Mesendoderm (in vitro differentiated cells): ENCODE measurements around the gene HOXB1.
"Not testable (repeated sequence)": the region's sequence is repeated elsewhere in the genome, so short reads cannot be mapped to it uniquely, and the experiment has no call there.

Source experiments
- DNase-seq: peaks from one replicate; pipeline ENCODE4 v3.0.0; 2013
- H2AK5ac ChIP-seq: 2 replicates; pipeline ENCODE4 v1.6.1; 2013; ENCODE audit warnings: low read length, inconsistent platforms
- H2BK120ac ChIP-seq: 2 replicates; pipeline ENCODE4 v1.6.1; 2013; ENCODE audit warnings: low read depth, mild to moderate bottlenecking, low read length, moderate library complexity, mixed read lengths
- H2BK15ac ChIP-seq: replicated peaks from 2 replicates; pipeline ENCODE4 v1.6.1; 2013; ENCODE audit warnings: low read depth, mild to moderate bottlenecking, moderate library complexity
- H2BK5ac ChIP-seq: 2 replicates; pipeline ENCODE4 v1.6.1; 2013; ENCODE audit warnings: low read length, inconsistent platforms
- H3K18ac ChIP-seq: 2 replicates; pipeline ENCODE4 v1.6.1; 2013; ENCODE audit warnings: mild to moderate bottlenecking, low read length, mixed read lengths
- H3K23ac ChIP-seq: one replicate; pipeline ENCODE4 v1.6.1; 2013; ENCODE audit warnings: low read length
- H3K27ac ChIP-seq: 2 replicates; pipeline ENCODE4 v1.5.1; 2013; ENCODE audit warnings: low read depth, mild to moderate bottlenecking, inconsistent platforms, low read length, moderate library complexity
- H3K27me3 ChIP-seq: 2 replicates; pipeline ENCODE4 v1.6.1; 2013; ENCODE audit warnings: low read length, control low read depth, mild to moderate bottlenecking, inconsistent platforms; ENCODE audit not compliant: insufficient read depth, poor library complexity
- H3K36me3 ChIP-seq: 2 replicates; pipeline ENCODE4 v1.6.1; 2013; ENCODE audit warnings: low read length, inconsistent platforms; ENCODE audit not compliant: control insufficient read depth, insufficient read depth
- H3K4ac ChIP-seq: one replicate; pipeline ENCODE4 v1.6.1; 2013; ENCODE audit warnings: low read depth, mild to moderate bottlenecking, low read length, moderate library complexity
- H3K4me1 ChIP-seq: 2 replicates; pipeline ENCODE4 v1.6.1; 2013; ENCODE audit warnings: low read depth, low read length, inconsistent platforms; ENCODE audit not compliant: control insufficient read depth
- H3K4me2 ChIP-seq: 2 replicates; pipeline ENCODE4 v1.6.1; 2013; ENCODE audit warnings: low read length
- H3K4me3 ChIP-seq: 2 replicates; pipeline ENCODE4 v1.5.1; 2013; ENCODE audit warnings: mild to moderate bottlenecking, low read length
- H3K56ac ChIP-seq: one replicate; pipeline ENCODE4 v1.6.1; 2013; ENCODE audit warnings: low read length
- H3K79me1 ChIP-seq: 2 replicates; pipeline ENCODE4 v1.6.1; 2013; ENCODE audit warnings: low read length, inconsistent platforms
- H3K79me2 ChIP-seq: 2 replicates; pipeline ENCODE4 v1.6.1; 2013; ENCODE audit warnings: mild to moderate bottlenecking, low read length; ENCODE audit not compliant: control insufficient read depth, insufficient read depth
- H3K9ac ChIP-seq: 2 replicates; pipeline ENCODE4 v1.6.1; 2013; ENCODE audit warnings: low read length, inconsistent platforms
- H4K5ac ChIP-seq: one replicate; pipeline ENCODE4 v1.6.1; 2013; ENCODE audit warnings: low read length
- H4K8ac ChIP-seq: one replicate; pipeline ENCODE4 v1.6.1; 2013; ENCODE audit warnings: low read depth, mild to moderate bottlenecking, control low read depth, low read length, moderate library complexity
- WGBS: extraction: QIAGEN DNeasy Blood & Tissue Kit; methylation state at CpG from one replicate; pipeline ENCODE4 v1.1.7; 2013; ENCODE audit warnings: low lambda C conversion rate, missing lambda C conversion rate; ENCODE audit not compliant: insufficient coverage; ENCODE audit errors: extremely low coverage; 5-methylcytosine and 5-hydroxymethylcytosine counted together

The HOXB1 gene

GRCh38 chr17:48484850-48485249, 46.0 kb downstream of the HOXB1 start:
- no peaks in the 10 kb centered on the region for H3K79me2 ChIP-seq
- H3K79me1 ChIP-seq: no peaks in the 10 kb centered on the region
- no peak for DNase-seq
- H2BK15ac ChIP-seq: no peak overlapping the region
- no peak overlapping the region for H3K9ac ChIP-seq
- H3K4me3 ChIP-seq: no peak overlapping the region
- no peaks in the 10 kb centered on the region for H3K27me3 ChIP-seq
- H3K4me2 ChIP-seq: no peak overlapping the region
- no peaks in the 10 kb centered on the region for H3K4me1 ChIP-seq
- no peaks in the 10 kb centered on the region for H3K36me3 ChIP-seq
- H3K4ac ChIP-seq: no peak overlapping the region
- H4K8ac ChIP-seq: no peak overlapping the region
- no peak overlapping the region for H3K23ac ChIP-seq
- no peak overlapping the region for H3K27ac ChIP-seq
- no peak overlapping the region for H2BK120ac ChIP-seq
- H3K56ac ChIP-seq: no peak overlapping the region
- no peak overlapping the region for H2AK5ac ChIP-seq
- no peak overlapping the region for H2BK5ac ChIP-seq
- H4K5ac ChIP-seq: no peak overlapping the region
- no peak overlapping the region for H3K18ac ChIP-seq
- WGBS: no CpG with 5 or more reads among the region's 2 CpGs

- H3K4ac ChIP-seq: no peak overlapping the region
- no peak overlapping the region for H2BK5ac ChIP-seq
- no peak overlapping the region for H4K5ac ChIP-seq
- H2BK15ac ChIP-seq: no peak overlapping the region
- H3K9ac ChIP-seq: no peak overlapping the region
- no peak overlapping the region for H3K23ac ChIP-seq
- no peak overlapping the region for H3K4me2 ChIP-seq
- no peak overlapping the region for H4K8ac ChIP-seq
- no peaks in the 10 kb centered on the region for H3K79me2 ChIP-seq
- H3K27ac ChIP-seq: no peak overlapping the region
- no peak overlapping the region for H3K56ac ChIP-seq
- no peaks in the 10 kb centered on the region for H3K27me3 ChIP-seq
- H2AK5ac ChIP-seq: no peak overlapping the region
- no peak overlapping the region for H3K18ac ChIP-seq
- no peaks in the 10 kb centered on the region for H3K4me1 ChIP-seq
- DNase-seq: no peak
- H3K79me1 ChIP-seq: no peaks in the 10 kb centered on the region
- no CpG with 5 or more reads among the region's 3 CpGs for WGBS
- H3K4me3 ChIP-seq: no peak overlapping the region
- no peaks in the 10 kb centered on the region for H3K36me3 ChIP-seq
- no peak overlapping the region for H2BK120ac ChIP-seq
Measured at GRCh38 chr17:48484256-48484655, 46.6 kb downstream of the HOXB1 start.

GRCh38 chr17:48483471-48484131, 47.2 kb downstream of the HOXB1 start:
- DNase-seq: peak; percentile 47

GRCh38 chr17:48483004-48483403, 47.8 kb downstream of the HOXB1 start:
- Histone ChIP-seq H3K23ac (no peak overlapping the region), H3K9ac (no peak overlapping the region), H3K56ac (no peak overlapping the region), H3K18ac (no peak overlapping the region), H2BK5ac (no peak overlapping the region), H3K27ac (no peak overlapping the region), H3K4me3 (no peak overlapping the region), H4K8ac (no peak overlapping the region), H3K27me3 (no peaks in the 10 kb centered on the region), H3K36me3 (no peaks in the 10 kb centered on the region), H2AK5ac (no peak overlapping the region), H3K4ac (no peak overlapping the region), H4K5ac (no peak overlapping the region), H3K79me2 (no peaks in the 10 kb centered on the region), H3K4me2 (no peak overlapping the region), H3K79me1 (no peaks in the 10 kb centered on the region), H2BK15ac (no peak overlapping the region), H3K4me1 (no peaks in the 10 kb centered on the region), H2BK120ac (no peak overlapping the region)
- DNase-seq: no peak
- WGBS: no CpG with 5 or more reads among the region's 6 CpGs

More at GRCh38 chr17:48483471-48484131, 47.2 kb downstream of the HOXB1 start:
- no peak overlapping the region for H3K23ac ChIP-seq
- H2BK15ac ChIP-seq: no peak overlapping the region
- no peak overlapping the region for H3K4me2 ChIP-seq
- H3K9ac ChIP-seq: no peak overlapping the region
- H3K56ac ChIP-seq: no peak overlapping the region
- no peaks in the 10 kb centered on the region for H3K4me1 ChIP-seq
- WGBS: no CpG with 5 or more reads among the region's 6 CpGs
- H3K79me2 ChIP-seq: no peaks in the 10 kb centered on the region
- H4K8ac ChIP-seq: no peak overlapping the region
- no peaks in the 10 kb centered on the region for H3K27me3 ChIP-seq
- no peak overlapping the region for H3K4ac ChIP-seq
- H3K36me3 ChIP-seq: no peaks in the 10 kb centered on the region
- no peak overlapping the region for H3K27ac ChIP-seq
- H2AK5ac ChIP-seq: no peak overlapping the region
- H3K18ac ChIP-seq: no peak overlapping the region
- H3K4me3 ChIP-seq: no peak overlapping the region
- no peak overlapping the region for H2BK120ac ChIP-seq
- H2BK5ac ChIP-seq: no peak overlapping the region
- H4K5ac ChIP-seq: no peak overlapping the region
- H3K79me1 ChIP-seq: no peaks in the 10 kb centered on the region

GRCh38 chr17:48482301-48482700, 48.5 kb downstream of the HOXB1 start:
- no CpG with 5 or more reads among the region's 4 CpGs for WGBS
- not testable (repeated sequence) for H2BK120ac ChIP-seq, H3K36me3 ChIP-seq, H3K4me1 ChIP-seq, H4K8ac ChIP-seq, H3K23ac ChIP-seq, H2BK5ac ChIP-seq, H3K4ac ChIP-seq, H3K79me2 ChIP-seq, H3K27ac ChIP-seq, H2BK15ac ChIP-seq, H4K5ac ChIP-seq, H2AK5ac ChIP-seq, H3K4me3 ChIP-seq, H3K79me1 ChIP-seq, DNase-seq, H3K4me2 ChIP-seq, H3K9ac ChIP-seq, H3K18ac ChIP-seq, H3K27me3 ChIP-seq, H3K56ac ChIP-seq

- Histone ChIP-seq H3K27me3 (no peaks in the 10 kb centered on the region), H3K79me1 (no peaks in the 10 kb centered on the region), H3K4me3 (no peak overlapping the region), H3K79me2 (no peaks in the 10 kb centered on the region), H3K56ac (no peak overlapping the region), H3K4ac (no peak overlapping the region), H3K9ac (no peak overlapping the region), H4K5ac (no peak overlapping the region), H4K8ac (no peak overlapping the region), H3K23ac (no peak overlapping the region), H3K27ac (no peak overlapping the region), H2BK15ac (no peak overlapping the region), H3K36me3 (no peaks in the 10 kb centered on the region), H3K18ac (no peak overlapping the region), H3K4me1 (no peaks in the 10 kb centered on the region), H2BK5ac (no peak overlapping the region), H2BK120ac (no peak overlapping the region), H3K4me2 (no peak overlapping the region), H2AK5ac (no peak overlapping the region)
- no CpG with 5 or more reads among the region's 2 CpGs for WGBS
- DNase-seq: no peak
Measured at GRCh38 chr17:48479014-48479402, 51.8 kb downstream of the HOXB1 start.
